ENCODE measurements around the gene SLC25A29.
"Not testable (repeated sequence)": the region's sequence is repeated elsewhere in the genome, so short reads cannot be mapped to it uniquely, and the experiment has no call there.

SLC25A29 gene

GRCh38 chr14:100312877-100313400 is 6.7 kb upstream of the SLC25A29 start:
- no peak for FAIRE-seq
- DNase-seq (ENCODE audit: low spot score) = no peak

GRCh38 chr14:100312110-100312876 is 6.0 kb upstream of the SLC25A29 start:
- not testable (repeated sequence) for DNase-seq (ENCODE audit: low spot score); FAIRE-seq

- DNase-seq (ENCODE audit: low spot score) (no peak), FAIRE-seq (no peak)
These were observed 2.9 kb upstream of the SLC25A29 start for GRCh38 chr14:100309028-100309737.

- not testable (repeated sequence) for DNase-seq (ENCODE audit: low spot score)
These were observed 2.2 kb upstream of the SLC25A29 start for GRCh38 chr14:100308427-100308792.

GRCh38 chr14:100307766-100308426 is 1.7 kb upstream of the SLC25A29 start:
- DNase-seq (ENCODE audit: low spot score) (no peak), FAIRE-seq (no peak)

More at GRCh38 chr14:100308427-100308792, 2.2 kb upstream of the SLC25A29 start:
- FAIRE-seq = not testable (repeated sequence)

GRCh38 chr14:100306998-100307765 is 938 bp upstream of the SLC25A29 start:
- FAIRE-seq = no peak
- DNase-seq (ENCODE audit: low spot score) = no peak

- DNase-seq (ENCODE audit: low spot score) (no peak), FAIRE-seq (no peak)
These were observed 732 bp downstream of the SLC25A29 start for GRCh38 chr14:100305324-100306100.

- DNase-seq (ENCODE audit: low spot score) (no peak), FAIRE-seq (no peak)
These were observed 1.4 kb downstream of the SLC25A29 start for GRCh38 chr14:100304825-100305323.

GRCh38 chr14:100303925-100304324 is 2.3 kb downstream of the SLC25A29 start:
- FAIRE-seq (no peak), DNase-seq (ENCODE audit: low spot score) (no peak)

GRCh38 chr14:100303179-100303578 is 3.1 kb downstream of the SLC25A29 start:
- FAIRE-seq = no peak
- no peak for DNase-seq (ENCODE audit: low spot score)

GRCh38 chr14:100302616-100303015 is 3.6 kb downstream of the SLC25A29 start:
- no peak for FAIRE-seq
- no peak for DNase-seq (ENCODE audit: low spot score)

GRCh38 chr14:100299238-100299560 is 7.0 kb downstream of the SLC25A29 start:
- FAIRE-seq (no peak), DNase-seq (ENCODE audit: low spot score) (no peak)

GRCh38 chr14:100298551-100299237 is 7.5 kb downstream of the SLC25A29 start:
- FAIRE-seq = no peak

GRCh38 chr14:100297320-100298300 is 8.6 kb downstream of the SLC25A29 start:
- DNase-seq (ENCODE audit: low spot score) (no peak), FAIRE-seq (no peak)

More at GRCh38 chr14:100298551-100299237, 7.5 kb downstream of the SLC25A29 start:
- DNase-seq (ENCODE audit: low spot score) = no peak

GRCh38 chr14:100296729-100297128 is 9.5 kb downstream of the SLC25A29 start:
- FAIRE-seq; DNase-seq (ENCODE audit: low spot score): not testable (repeated sequence)

GRCh38 chr14:100296106-100296651 is 10.1 kb downstream of the SLC25A29 start:
- DNase-seq (ENCODE audit: low spot score) (no peak), FAIRE-seq (no peak)

- DNase-seq (ENCODE audit: low spot score) (no peak), FAIRE-seq (no peak)
These were observed 10.7 kb downstream of the SLC25A29 start for GRCh38 chr14:100295376-100296105.

GRCh38 chr14:100294963-100295330 is 11.3 kb downstream of the SLC25A29 start:
- no peak for DNase-seq (ENCODE audit: low spot score)
- no peak for FAIRE-seq
